Immature natural killer cell (primary cell): ENCODE results near the gene DEFB112. TPM values are rescaled to one million over a fixed set of nuclear protein-coding genes. Genes with fewer than 3 reads are reported as not detected.

Experiments used
- DNase-seq, 3 donors: peaks; one replicate each; pipeline ENCODE4 v3.0.0; 2022; ENCODE audit warnings: mixed read lengths in 1 of 3
- H3K27ac Mint-ChIP-seq, 6 donors: one replicate each; pipeline ENCODE4 v1.8.0; 2020; ENCODE audit warnings: mixed read lengths in 6 of 6, mild to moderate bottlenecking in 5 of 6, inconsistent platforms in 4 of 6, moderate library complexity in 3 of 6
- H3K27me3 Mint-ChIP-seq, 3 donors: one replicate each; pipeline ENCODE4 v1.8.0; 2020 to 2021; ENCODE audit warnings: low read depth in 3 of 3, mild to moderate bottlenecking in 3 of 3, mixed read lengths in 3 of 3, moderate library complexity in 3 of 3, inconsistent platforms in 1 of 3
- H3K36me3 Mint-ChIP-seq, 3 donors: one replicate each; pipeline ENCODE4 v1.8.0; 2020; ENCODE audit warnings: mixed read lengths in 3 of 3, inconsistent platforms in 2 of 3, mild to moderate bottlenecking in 2 of 3
- H3K4me1 Mint-ChIP-seq, 2 donors: one replicate each; pipeline ENCODE4 v1.8.0; 2020; ENCODE audit warnings: inconsistent platforms in 2 of 2, mild to moderate bottlenecking in 2 of 2, mixed read lengths in 2 of 2, moderate library complexity in 1 of 2
- H3K4me3 Mint-ChIP-seq, 5 donors: one replicate each; pipeline ENCODE4 v1.8.0; 2020; ENCODE audit warnings: mild to moderate bottlenecking in 5 of 5, mixed read lengths in 5 of 5, inconsistent platforms in 3 of 5, moderate library complexity in 3 of 5
- H3K9me3 Mint-ChIP-seq, 6 donors: one replicate each; pipeline ENCODE4 v1.8.0; 2020; ENCODE audit warnings: mild to moderate bottlenecking in 6 of 6, mixed read lengths in 6 of 6, inconsistent platforms in 4 of 6, moderate library complexity in 3 of 6
- polyA plus RNA-seq, 3 donors: library from polyadenylated mRNA; unstranded; fragments of 300-500 nt; fragmentation: Illumina TruSeq; gene quantifications; one replicate each; pipeline ENCODE4 v1.2.3, GENCODE V29; 2021

DEFB112 gene, protein sequence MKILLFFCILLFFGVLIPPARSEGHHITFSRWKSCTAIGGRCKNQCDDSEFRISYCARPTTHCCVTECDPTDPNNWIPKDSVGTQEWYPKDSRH
- not detected for polyA plus RNA-seq

GRCh38 chr6:50049829-50050228, at the start of gene DEFB112:
Gene DEFB112, minus strand, starts transcription at chr6:50049929. Its CDS starts 60 bp downstream, at chr6:50049869.
- no peak for DNase-seq
- Mint-ChIP-seq H3K27ac (no peak within 1 kb of the TSS), H3K27me3 (no peaks in the 10 kb centered on the region), H3K4me3 (no peak within 1 kb of the TSS), H3K9me3 (peaks cover 0 to 10% (median 3%) of the 10 kb centered on the region in 6 donors), H3K4me1 (no peaks in the 10 kb centered on the region), H3K36me3 (no peaks in the 10 kb centered on the region)

DNA sequence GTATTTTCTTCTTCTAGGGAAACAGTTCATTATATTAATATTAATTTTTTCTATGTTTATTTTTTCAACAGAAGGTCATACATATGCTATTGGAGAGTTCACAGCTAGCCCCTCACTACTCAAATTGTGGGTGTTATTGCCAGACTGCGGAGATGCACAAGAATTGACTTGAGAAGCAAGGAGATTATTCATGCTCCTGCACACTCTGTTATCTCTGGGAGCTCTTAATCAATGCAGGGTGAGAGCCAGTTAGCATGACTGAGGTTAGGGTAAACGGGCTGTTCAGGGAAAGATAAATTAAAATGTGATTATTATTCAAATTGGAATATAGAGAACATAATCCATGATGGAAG, 48.9 kb upstream of the DEFB112 start:
- Mint-ChIP-seq H3K27me3 (no peaks in the 10 kb centered on the region), H3K9me3 (peaks cover 5 to 23% (median 12%) of the 10 kb centered on the region in 6 donors), H3K4me1 (no peaks in the 10 kb centered on the region), H3K27ac (no peak overlapping the region), H3K4me3 (no peak overlapping the region), H3K36me3 (no peaks in the 10 kb centered on the region)
- no peak for DNase-seq

- no peak overlapping the region for H3K27ac Mint-ChIP-seq
Observed at GRCh38 chr6:50097966-50098640, 48.4 kb upstream of the DEFB112 start.

GRCh38 chr6:50096296-50096695, 46.6 kb upstream of the DEFB112 start:
- H3K27ac Mint-ChIP-seq, result no peak overlapping the region
- H3K4me3 Mint-ChIP-seq, result no peak overlapping the region
- H3K4me1 Mint-ChIP-seq, result no peaks in the 10 kb centered on the region
- no peaks in the 10 kb centered on the region for H3K36me3 Mint-ChIP-seq
- H3K9me3 Mint-ChIP-seq, result peaks cover 0 to 7% (median 3%) of the 10 kb centered on the region in 6 donors
- H3K27me3 Mint-ChIP-seq, result no peaks in the 10 kb centered on the region
- no peak for DNase-seq

More at GRCh38 chr6:50097966-50098640, 48.4 kb upstream of the DEFB112 start:
- Mint-ChIP-seq H3K27me3 (no peaks in the 10 kb centered on the region), H3K4me3 (no peak overlapping the region), H3K9me3 (peaks cover 5 to 19% (median 10%) of the 10 kb centered on the region in 6 donors), H3K4me1 (no peaks in the 10 kb centered on the region), H3K36me3 (no peaks in the 10 kb centered on the region)
- no peak for DNase-seq

GRCh38 chr6:50093938-50094272, 44.2 kb upstream of the DEFB112 start:
- no peak overlapping the region for H3K4me3 Mint-ChIP-seq
- H3K36me3 Mint-ChIP-seq, result no peaks in the 10 kb centered on the region
- peaks cover 0 to 14% (median 4%) of the 10 kb centered on the region in 6 donors for H3K9me3 Mint-ChIP-seq
- no peaks in the 10 kb centered on the region for H3K4me1 Mint-ChIP-seq
- H3K27me3 Mint-ChIP-seq, result no peaks in the 10 kb centered on the region
- H3K27ac Mint-ChIP-seq, result no peak overlapping the region
- no peak for DNase-seq

DNA sequence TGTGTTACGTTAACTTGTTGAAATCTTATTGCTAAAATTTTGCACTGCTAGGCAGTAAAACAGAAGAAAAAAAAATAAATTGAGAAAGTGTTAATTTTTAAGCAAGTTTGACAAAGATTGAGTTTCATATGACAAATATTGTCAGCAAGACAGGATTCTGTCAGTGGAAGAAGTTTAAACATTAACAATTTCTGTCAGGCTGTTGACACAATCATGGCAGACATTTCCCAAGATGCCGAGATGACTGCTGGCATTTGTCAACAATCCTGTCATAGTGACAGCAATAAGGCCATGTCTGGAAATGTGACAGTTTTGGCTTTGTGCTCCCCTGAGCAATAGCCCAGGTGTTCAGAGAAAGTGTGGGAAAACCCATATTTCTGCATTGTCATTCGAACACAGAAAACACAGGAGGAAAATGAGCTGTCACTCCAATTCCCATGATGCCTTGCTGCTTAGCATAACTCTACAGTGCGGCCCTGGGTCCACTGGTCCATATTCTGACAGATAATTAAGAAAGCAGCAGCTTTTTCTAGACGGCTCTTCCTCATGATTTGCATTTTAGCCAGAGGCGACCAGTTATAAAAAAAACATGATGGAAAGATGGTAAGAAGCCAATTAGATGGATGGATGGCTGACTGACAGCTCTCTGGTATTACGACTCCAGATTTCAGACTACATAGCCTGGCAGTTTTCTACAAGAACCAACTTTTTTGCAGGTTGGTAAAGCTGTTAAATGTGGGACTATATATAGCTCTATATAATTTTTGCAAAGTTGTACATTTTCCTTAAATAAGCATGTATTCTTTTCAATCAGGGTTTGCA, 43.6 kb upstream of the DEFB112 start:
- H3K36me3 Mint-ChIP-seq, result no peaks in the 10 kb centered on the region
- H3K4me1 Mint-ChIP-seq, result no peaks in the 10 kb centered on the region
- H3K9me3 Mint-ChIP-seq, result peaks cover 0 to 15% (median 2%) of the 10 kb centered on the region in 6 donors
- no peak for DNase-seq
- H3K27ac Mint-ChIP-seq, result no peak overlapping the region
- no peak overlapping the region for H3K4me3 Mint-ChIP-seq
- no peaks in the 10 kb centered on the region for H3K27me3 Mint-ChIP-seq

- Mint-ChIP-seq H3K27me3 (no peaks in the 10 kb centered on the region), H3K4me1 (no peaks in the 10 kb centered on the region), H3K36me3 (peaks cover 0 to 3% (median 0%) of the 10 kb centered on the region in 3 donors), H3K27ac (no peak overlapping the region), H3K4me3 (no peak overlapping the region), H3K9me3 (peaks cover 0 to 23% (median 5%) of the 10 kb centered on the region in 6 donors)
- no peak for DNase-seq
Observed at GRCh38 chr6:50091641-50092040, 41.9 kb upstream of the DEFB112 start.

DNA sequence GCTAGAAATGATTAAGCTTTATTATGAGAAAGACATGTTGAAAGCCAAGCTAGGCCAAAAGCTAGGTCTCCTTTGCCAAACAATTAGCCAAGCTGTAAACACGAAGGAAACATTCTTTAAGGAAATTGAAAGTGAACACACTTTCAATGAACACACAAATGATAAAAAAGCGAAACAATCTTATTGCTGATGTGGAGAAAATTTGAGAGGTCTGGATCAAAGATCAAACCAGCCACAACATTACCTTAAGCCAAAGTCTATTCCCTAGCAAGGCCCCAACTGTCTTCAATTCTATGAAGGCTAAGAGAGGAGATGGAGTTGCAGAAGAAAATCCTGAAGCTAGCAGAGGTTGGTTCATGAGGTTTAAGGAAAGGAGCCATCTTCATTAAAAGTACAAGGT, 40.2 kb upstream of the DEFB112 start:
- H3K4me3 Mint-ChIP-seq, result no peak overlapping the region
- no peaks in the 10 kb centered on the region for H3K27me3 Mint-ChIP-seq
- H3K9me3 Mint-ChIP-seq, result peaks cover 0 to 26% (median 5%) of the 10 kb centered on the region in 6 donors
- H3K4me1 Mint-ChIP-seq, result no peaks in the 10 kb centered on the region
- peaks cover 0 to 3% (median 0%) of the 10 kb centered on the region in 3 donors for H3K36me3 Mint-ChIP-seq
- no peak overlapping the region for H3K27ac Mint-ChIP-seq
- DNase-seq, result no peak

- no peak for DNase-seq
- Mint-ChIP-seq H3K9me3 (peaks cover 0 to 31% (median 6%) of the 10 kb centered on the region in 6 donors), H3K27me3 (no peaks in the 10 kb centered on the region), H3K4me1 (no peaks in the 10 kb centered on the region), H3K4me3 (no peak overlapping the region), H3K27ac (no peak overlapping the region), H3K36me3 (peaks cover 0 to 3% (median 0%) of the 10 kb centered on the region in 3 donors)
Observed at GRCh38 chr6:50087231-50087954, 37.7 kb upstream of the DEFB112 start.

DNA sequence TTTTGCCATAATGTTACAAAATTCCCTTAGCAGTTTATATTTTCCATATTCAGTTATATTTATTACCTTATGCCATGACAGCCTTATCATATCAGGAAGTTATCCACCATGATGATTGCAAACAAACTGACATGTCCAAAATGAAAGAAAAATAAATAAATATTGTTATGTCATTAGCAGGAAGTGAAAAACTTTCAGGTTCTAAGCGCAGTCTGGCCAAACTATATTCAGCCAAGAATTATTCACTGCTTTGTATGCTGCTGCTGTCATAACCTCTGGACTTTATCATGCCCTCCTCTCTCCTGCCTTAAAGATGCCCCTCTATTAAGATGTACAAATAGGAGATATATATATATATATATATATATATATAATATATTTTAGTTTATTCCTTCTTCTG, 27.7 kb upstream of the DEFB112 start:
- H3K9me3 Mint-ChIP-seq, result peaks cover 0 to 32% (median 5%) of the 10 kb centered on the region in 6 donors
- H3K27me3 Mint-ChIP-seq, result no peaks in the 10 kb centered on the region
- DNase-seq, result no peak
- no peaks in the 10 kb centered on the region for H3K4me1 Mint-ChIP-seq
- no peak overlapping the region for H3K27ac Mint-ChIP-seq
- no peak overlapping the region for H3K4me3 Mint-ChIP-seq
- no peaks in the 10 kb centered on the region for H3K36me3 Mint-ChIP-seq

DNA sequence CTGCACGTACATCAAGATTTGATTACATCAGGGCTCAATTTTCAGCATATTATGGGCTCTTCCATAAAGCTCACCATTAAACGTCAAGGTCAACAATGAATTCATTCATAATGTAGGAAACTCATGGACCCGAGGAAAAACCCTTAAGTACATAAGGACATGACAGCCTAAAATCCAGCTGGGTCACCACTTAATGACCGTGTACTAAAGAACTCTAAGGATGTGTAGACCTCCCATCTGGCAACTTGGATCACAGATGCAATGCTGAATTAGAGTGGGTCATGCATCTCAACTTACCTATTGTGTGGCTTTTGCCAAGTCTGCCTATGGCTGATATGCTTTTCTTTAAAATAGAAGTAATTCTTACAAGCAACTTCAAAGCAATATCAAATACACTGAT, 26.7 kb upstream of the DEFB112 start:
- Mint-ChIP-seq H3K27ac (no peak overlapping the region), H3K9me3 (peaks cover 3 to 30% (median 8%) of the 10 kb centered on the region in 6 donors), H3K4me3 (no peak overlapping the region), H3K36me3 (no peaks in the 10 kb centered on the region), H3K4me1 (no peaks in the 10 kb centered on the region), H3K27me3 (no peaks in the 10 kb centered on the region)
- DNase-seq, result no peak

- Mint-ChIP-seq H3K4me1 (no peaks in the 10 kb centered on the region), H3K27me3 (no peaks in the 10 kb centered on the region), H3K27ac (no peak overlapping the region), H3K9me3 (peaks cover 2 to 39% (median 14%) of the 10 kb centered on the region in 6 donors), H3K4me3 (no peak overlapping the region), H3K36me3 (no peaks in the 10 kb centered on the region)
- DNase-seq, result no peak
Observed at GRCh38 chr6:50071921-50072320, 22.2 kb upstream of the DEFB112 start.

- H3K9me3 Mint-ChIP-seq, result peaks cover 1 to 43% (median 15%) of the 10 kb centered on the region in 6 donors
- no peak for DNase-seq
- H3K4me1 Mint-ChIP-seq, result no peaks in the 10 kb centered on the region
- H3K4me3 Mint-ChIP-seq, result no peak overlapping the region
- H3K27me3 Mint-ChIP-seq, result no peaks in the 10 kb centered on the region
- H3K36me3 Mint-ChIP-seq, result no peaks in the 10 kb centered on the region
- no peak overlapping the region for H3K27ac Mint-ChIP-seq
Observed at GRCh38 chr6:50070101-50070500, 20.4 kb upstream of the DEFB112 start.

- Mint-ChIP-seq H3K4me3 (no peak overlapping the region), H3K4me1 (no peaks in the 10 kb centered on the region)
Observed at GRCh38 chr6:50062051-50062450, 12.3 kb upstream of the DEFB112 start.

More at GRCh38 chr6:50062051-50062450, 12.3 kb upstream of the DEFB112 start:
- H3K27me3 Mint-ChIP-seq, result no peaks in the 10 kb centered on the region
- H3K36me3 Mint-ChIP-seq, result no peaks in the 10 kb centered on the region
- H3K9me3 Mint-ChIP-seq, result peaks cover 2 to 23% (median 13%) of the 10 kb centered on the region in 6 donors
- DNase-seq, result no peak
- H3K27ac Mint-ChIP-seq, result no peak overlapping the region
